Measurements from ENCODE around the gene TSEN54. TPM values are rescaled to one million over a fixed set of nuclear protein-coding genes. Genes with fewer than 3 reads are reported as not detected.

The TSEN54 gene
- total RNA-seq, 2 donors from 2014 or later: 29.7 to 50.7 TPM

- peak overlapping the region in 1 of 2 donors; percentile 43 for H3K9ac ChIP-seq (ENCODE audit: low read depth in 2 of 2, low read length in 2 of 2)
- no peaks in the 10 kb centered on the region for H3K27me3 ChIP-seq
- no peak for DNase-seq
- no peaks in the 10 kb centered on the region for H3K36me3 ChIP-seq
- intact Hi-C loops (cut with DNase I): no loop called here
- peaks cover 15% of the 10 kb centered on the region for H3K4me1 ChIP-seq
- H3K9me3 ChIP-seq: no peaks in the 10 kb centered on the region
- no peak overlapping the region for H3K4me3 ChIP-seq
- TF ChIP-seq, protein P1, sequence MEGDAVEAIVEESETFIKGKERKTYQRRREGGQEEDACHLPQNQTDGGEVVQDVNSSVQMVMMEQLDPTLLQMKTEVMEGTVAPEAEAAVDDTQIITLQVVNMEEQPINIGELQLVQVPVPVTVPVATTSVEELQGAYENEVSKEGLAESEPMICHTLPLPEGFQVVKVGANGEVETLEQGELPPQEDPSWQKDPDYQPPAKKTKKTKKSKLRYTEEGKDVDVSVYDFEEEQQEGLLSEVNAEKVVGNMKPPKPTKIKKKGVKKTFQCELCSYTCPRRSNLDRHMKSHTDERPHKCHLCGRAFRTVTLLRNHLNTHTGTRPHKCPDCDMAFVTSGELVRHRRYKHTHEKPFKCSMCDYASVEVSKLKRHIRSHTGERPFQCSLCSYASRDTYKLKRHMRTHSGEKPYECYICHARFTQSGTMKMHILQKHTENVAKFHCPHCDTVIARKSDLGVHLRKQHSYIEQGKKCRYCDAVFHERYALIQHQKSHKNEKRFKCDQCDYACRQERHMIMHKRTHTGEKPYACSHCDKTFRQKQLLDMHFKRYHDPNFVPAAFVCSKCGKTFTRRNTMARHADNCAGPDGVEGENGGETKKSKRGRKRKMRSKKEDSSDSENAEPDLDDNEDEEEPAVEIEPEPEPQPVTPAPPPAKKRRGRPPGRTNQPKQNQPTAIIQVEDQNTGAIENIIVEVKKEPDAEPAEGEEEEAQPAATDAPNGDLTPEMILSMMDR (IDR thresholded peaks at IDR 0.05): no peak
- peak overlapping the region; percentile 27 for H3K27ac ChIP-seq
These were observed 29.9 kb downstream of the TSEN54 start for GRCh38 chr17:75546181-75546580.

DNA sequence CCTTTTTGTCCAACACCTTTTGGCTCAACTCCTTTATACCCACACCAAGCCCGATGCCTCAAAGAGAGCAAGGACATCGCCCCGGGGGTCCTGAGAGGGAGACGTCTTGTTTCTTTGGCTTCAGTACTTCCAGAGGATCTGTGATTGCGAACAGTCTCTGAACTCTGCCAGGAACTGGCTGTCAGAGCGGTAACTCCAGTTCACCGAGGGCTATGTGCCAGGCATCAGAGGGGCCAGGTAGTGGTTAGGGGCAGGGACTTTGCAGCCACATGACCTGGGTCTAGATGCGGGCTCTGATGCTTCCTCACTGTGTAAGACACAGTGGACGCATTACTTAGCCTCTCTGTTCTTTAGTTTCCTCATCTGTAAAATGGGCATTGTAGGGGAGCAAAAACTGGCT is 30.8 kb downstream of the TSEN54 start:
- TF ChIP-seq, protein P1 (IDR thresholded peaks at IDR 0.05): no peak
- H3K27ac ChIP-seq: peak overlapping the region; percentile 93
- no peak for DNase-seq
- H3K9me3 ChIP-seq: no peaks in the 10 kb centered on the region
- H3K36me3 ChIP-seq: no peaks in the 10 kb centered on the region
- H3K4me3 ChIP-seq: no peak overlapping the region
- H3K9ac ChIP-seq (ENCODE audit: low read depth in 2 of 2, low read length in 2 of 2): no peak overlapping the region
- H3K4me1 ChIP-seq: peaks cover 15% of the 10 kb centered on the region
- H3K27me3 ChIP-seq: no peaks in the 10 kb centered on the region
- intact Hi-C loops (cut with DNase I): no loop called here

- Histone ChIP-seq H3K9ac (ENCODE audit: low read depth in 2 of 2, low read length in 2 of 2) (peak overlapping the region; percentile 20 to 65), H3K4me1 (peaks cover 9% of the 10 kb centered on the region), H3K27ac (peak overlapping the region; percentile 93), H3K9me3 (no peaks in the 10 kb centered on the region), H3K27me3 (no peaks in the 10 kb centered on the region), H3K36me3 (no peaks in the 10 kb centered on the region), H3K4me3 (no peak overlapping the region)
- DNase-seq: no peak
- intact Hi-C loops (cut with DNase I): no loop called here
- TF ChIP-seq, protein P1 (IDR thresholded peaks at IDR 0.05): no peak
These were observed 32.5 kb downstream of the TSEN54 start for GRCh38 chr17:75548813-75549212.

DNA sequence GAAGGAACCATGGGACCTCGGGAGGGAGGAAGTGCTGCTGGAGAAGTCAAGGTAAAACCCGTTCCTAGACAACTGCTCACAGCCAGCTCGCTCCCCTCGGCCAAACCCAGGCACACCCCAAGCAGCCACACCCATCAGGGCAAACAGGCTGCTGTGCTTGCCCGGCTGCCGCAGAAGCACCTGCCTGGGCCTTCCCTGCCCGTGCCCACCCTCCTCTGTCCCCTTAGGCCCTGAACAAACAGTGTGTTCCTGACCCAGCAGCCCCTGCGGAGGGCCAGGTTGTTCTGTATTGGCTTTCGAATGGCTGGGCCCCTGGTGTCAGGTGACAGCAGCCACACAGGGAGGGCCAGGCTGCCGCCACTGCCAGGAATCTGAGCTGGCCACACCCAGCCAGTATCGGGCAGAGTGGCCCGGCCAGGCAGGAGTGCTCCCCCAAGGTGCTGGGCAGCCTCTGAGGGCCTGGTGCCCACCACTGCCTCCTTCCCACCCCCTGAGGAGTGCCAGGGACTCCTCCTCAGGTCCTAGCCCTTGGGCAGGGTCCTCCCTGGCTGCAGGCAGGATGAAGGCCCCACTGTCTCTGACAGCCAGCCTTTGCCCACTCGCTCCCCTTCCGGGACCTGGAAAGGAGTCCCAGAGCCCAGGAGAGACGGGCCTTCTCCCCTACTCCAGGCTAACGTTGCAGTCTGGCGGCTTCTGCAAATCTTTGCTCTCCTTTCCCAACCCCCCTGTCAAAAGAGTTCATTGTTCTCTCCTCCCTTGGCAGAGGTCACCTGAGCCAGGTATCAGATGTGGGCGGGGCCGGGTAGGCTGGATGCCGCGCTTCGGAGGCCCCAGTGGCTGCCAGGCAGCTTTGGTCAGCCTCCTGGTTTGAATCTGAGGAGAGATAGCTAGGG is 33.2 kb downstream of the TSEN54 start:
- DNase-seq: peak; percentile 93
- H3K27me3 ChIP-seq: no peaks in the 10 kb centered on the region
- no peaks in the 10 kb centered on the region for H3K9me3 ChIP-seq
- TF ChIP-seq, protein P1 (IDR thresholded peaks at IDR 0.05): no peak
- H3K9ac ChIP-seq (ENCODE audit: low read depth in 2 of 2, low read length in 2 of 2): peak overlapping the region; percentile 80 to 91
- H3K36me3 ChIP-seq: no peaks in the 10 kb centered on the region
- H3K4me1 ChIP-seq: peaks cover 3% of the 10 kb centered on the region
- peak overlapping the region; percentile 93 for H3K27ac ChIP-seq
- no peak overlapping the region for H3K4me3 ChIP-seq
- intact Hi-C loops (cut with DNase I): no loop called here

- TF ChIP-seq, protein P1 (IDR thresholded peaks at IDR 0.05): no peak
- Histone ChIP-seq H3K4me3 (no peak overlapping the region), H3K27me3 (no peaks in the 10 kb centered on the region), H3K9ac (ENCODE audit: low read depth in 2 of 2, low read length in 2 of 2) (peak overlapping the region; percentile 41 to 91), H3K36me3 (no peaks in the 10 kb centered on the region), H3K27ac (peak overlapping the region; percentile 93), H3K4me1 (peaks cover 3% of the 10 kb centered on the region), H3K9me3 (no peaks in the 10 kb centered on the region)
- intact Hi-C loops (cut with DNase I): no loop called here
- no peak for DNase-seq
These were observed 33.8 kb downstream of the TSEN54 start for GRCh38 chr17:75550139-75550465.
